ENCODE results near the gene CPNE5. TPM values are rescaled to one million over a fixed set of nuclear protein-coding genes. Genes with fewer than 3 reads are reported as not detected.
A peak's percentile ranks its signal among the peaks of the same experiment; 100 is the strongest.

Gene CPNE5
- total and polyA plus RNA-seq, 8 donors = 1.2 to 7.3 (median 6.4) TPM

GRCh38 chr6:36797653-36798052, 41.6 kb downstream of the CPNE5 start:
- no peak overlapping the region for H3K4me3 ChIP-seq
- H3K27ac ChIP-seq = no peak overlapping the region
- no peaks in the 10 kb centered on the region for H3K4me1 ChIP-seq
- DNase-seq = no peak
- intact Hi-C loops (cut with DNase I) = no loop called here
- no peaks in the 10 kb centered on the region for H3K36me3 ChIP-seq
- H3K9me3 ChIP-seq = no peaks in the 10 kb centered on the region
- no peak for TF ChIP-seq CTCF (IDR thresholded peaks at IDR 0.05)
- peaks cover 0 to 4% of the 10 kb centered on the region in 2 donors for H3K27me3 ChIP-seq
- no peak for ATAC-seq

GRCh38 chr6:36797055-36797454, 42.2 kb downstream of the CPNE5 start:
- Histone ChIP-seq H3K27ac (no peak overlapping the region), H3K9me3 (no peaks in the 10 kb centered on the region), H3K4me3 (no peak overlapping the region), H3K4me1 (no peaks in the 10 kb centered on the region), H3K27me3 (peaks cover 0 to 4% of the 10 kb centered on the region in 2 donors), H3K36me3 (no peaks in the 10 kb centered on the region)
- DNase-seq (no peak), ATAC-seq (no peak)
- no peak for TF ChIP-seq CTCF (IDR thresholded peaks at IDR 0.05)
- intact Hi-C loops (cut with DNase I) = no loop called here

GRCh38 chr6:36794713-36795065, 44.6 kb downstream of the CPNE5 start:
- intact Hi-C loops (cut with DNase I) = no loop called here
- no peak overlapping the region for H3K4me3 ChIP-seq
- H3K4me1 ChIP-seq = no peaks in the 10 kb centered on the region
- peaks cover 0 to 10% of the 10 kb centered on the region in 2 donors for H3K27me3 ChIP-seq
- no peak overlapping the region for H3K27ac ChIP-seq
- no peak for DNase-seq
- H3K36me3 ChIP-seq = no peaks in the 10 kb centered on the region
- no peak for TF ChIP-seq CTCF (IDR thresholded peaks at IDR 0.05)
- H3K9me3 ChIP-seq = no peaks in the 10 kb centered on the region
- no peak for ATAC-seq

GRCh38 chr6:36793913-36794712, 45.1 kb downstream of the CPNE5 start:
- Histone ChIP-seq H3K9me3 (no peaks in the 10 kb centered on the region), H3K36me3 (no peaks in the 10 kb centered on the region), H3K4me1 (no peaks in the 10 kb centered on the region), H3K4me3 (no peak overlapping the region), H3K27ac (no peak overlapping the region), H3K27me3 (peaks cover 0 to 16% of the 10 kb centered on the region in 2 donors)
- DNase-seq (peak in 1 of 4 donors; percentile 52), ATAC-seq (no peak)
- intact Hi-C loops (cut with DNase I) = no loop called here
- TF ChIP-seq CTCF (IDR thresholded peaks at IDR 0.05) = no peak

- ATAC-seq (no peak), DNase-seq (no peak)
- intact Hi-C loops (cut with DNase I) = no loop called here
- H3K9me3 ChIP-seq = no peaks in the 10 kb centered on the region
- peaks cover 0 to 20% of the 10 kb centered on the region in 2 donors for H3K27me3 ChIP-seq
- TF ChIP-seq CTCF (IDR thresholded peaks at IDR 0.05) = no peak
- no peaks in the 10 kb centered on the region for H3K36me3 ChIP-seq
- no peak overlapping the region for H3K4me3 ChIP-seq
- H3K4me1 ChIP-seq = no peaks in the 10 kb centered on the region
- H3K27ac ChIP-seq = no peak overlapping the region
These were observed 45.8 kb downstream of the CPNE5 start for GRCh38 chr6:36793296-36793912.

Data from left lung (tissue), 10 donors.